Effector memory CD4-positive, alpha-beta T cell (primary cell): Measurements from ENCODE around the gene BPIFB2.

Experiments used
- DNase-seq, 3 donors: peaks; one replicate each; pipeline ENCODE4 v3.0.0-alpha.2; 2020
- H3K27ac ChIP-seq: 2 replicates; pipeline ENCODE4 v1.7.0; 2013; ENCODE audit warnings: mild to moderate bottlenecking, low read length, moderate library complexity; ENCODE audit not compliant: insufficient read depth, poor library complexity, severe bottlenecking
- H3K27me3 ChIP-seq: replicated peaks from 2 replicates; pipeline ENCODE4 v1.7.0; 2013; ENCODE audit warnings: mild to moderate bottlenecking, low read length; ENCODE audit not compliant: insufficient read depth, control insufficient read depth, poor library complexity, severe bottlenecking
- H3K36me3 ChIP-seq: 2 replicates; pipeline ENCODE4 v1.7.0; 2013; ENCODE audit warnings: mild to moderate bottlenecking, low read length, moderate library complexity; ENCODE audit not compliant: control insufficient read depth, insufficient read depth
- H3K4me1 ChIP-seq: 2 replicates; pipeline ENCODE4 v1.7.0; 2013; ENCODE audit warnings: low read length, mild to moderate bottlenecking; ENCODE audit not compliant: control insufficient read depth, insufficient read depth, poor library complexity, severe bottlenecking
- H3K4me3 ChIP-seq: 2 replicates; pipeline ENCODE4 v1.7.0; 2013; ENCODE audit warnings: low read length, low read depth, mild to moderate bottlenecking; ENCODE audit not compliant: insufficient read depth, poor library complexity, severe bottlenecking
- H3K9me3 ChIP-seq: 2 replicates; pipeline ENCODE4 v1.7.0; 2013; ENCODE audit warnings: mild to moderate bottlenecking, low read length, moderate library complexity; ENCODE audit not compliant: control insufficient read depth

Gene BPIFB2

DNA sequence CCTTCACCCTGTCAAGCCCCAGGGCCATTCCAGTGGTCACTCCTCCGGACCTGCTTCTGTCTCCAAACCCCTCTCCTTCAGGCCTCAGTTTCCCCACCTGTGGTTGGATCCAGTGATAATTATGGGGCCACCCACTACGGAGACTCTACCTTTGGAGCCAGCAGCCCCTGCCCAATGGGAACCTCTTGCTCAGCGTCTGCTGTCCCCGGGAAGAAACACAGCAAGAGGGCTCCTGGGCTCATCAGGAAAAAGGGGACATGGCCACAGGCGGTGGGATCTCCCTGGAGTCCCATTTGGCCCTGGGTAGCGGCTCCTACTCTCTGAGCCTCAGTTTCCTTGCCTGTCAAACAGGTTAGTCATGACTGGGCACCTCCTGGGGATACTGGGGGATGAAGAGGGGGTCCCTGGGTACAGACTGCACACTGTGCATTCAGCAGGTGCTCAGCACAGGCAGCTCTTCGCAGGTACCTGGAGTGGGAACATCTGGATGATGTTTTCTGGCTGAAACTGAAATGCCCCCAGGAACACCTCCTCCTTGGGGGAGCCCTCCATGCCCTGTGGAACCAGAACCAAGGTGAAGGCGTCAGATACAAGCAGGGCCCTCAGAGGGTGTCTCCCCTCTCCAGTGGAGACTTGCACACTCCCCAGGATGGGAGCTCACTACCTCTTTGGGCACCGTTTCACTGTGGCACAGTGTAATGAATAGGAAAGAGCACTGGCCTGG, 22.7 kb upstream of the BPIFB2 start:
- no peak for DNase-seq
- Histone ChIP-seq H3K4me3 (no peak overlapping the region), H3K4me1 (no peaks in the 10 kb centered on the region)

DNA sequence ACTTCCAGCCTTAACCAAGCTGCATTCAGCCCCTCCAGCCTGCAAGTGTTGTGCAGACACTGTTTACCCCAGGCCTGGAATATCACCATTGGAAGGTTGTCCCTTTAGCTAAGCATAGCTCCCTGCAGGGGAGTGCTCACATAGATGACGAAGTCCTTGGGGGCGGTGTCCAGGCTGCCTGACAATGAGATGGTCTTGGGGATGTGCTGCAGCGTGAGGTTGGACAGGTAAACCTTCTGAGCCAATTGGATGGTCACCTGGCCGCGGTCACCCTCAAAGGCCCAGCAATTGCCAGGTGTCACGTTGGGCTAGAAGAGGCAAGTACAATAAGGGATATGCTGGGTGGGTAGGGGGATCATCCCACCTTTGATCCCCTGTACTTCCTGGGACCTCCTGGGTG, 21.9 kb upstream of the BPIFB2 start:
- Histone ChIP-seq H3K27ac (no peak overlapping the region), H3K36me3 (no peaks in the 10 kb centered on the region), H3K4me1 (no peaks in the 10 kb centered on the region), H3K9me3 (no peaks in the 10 kb centered on the region), H3K4me3 (no peak overlapping the region), H3K27me3 (no peaks in the 10 kb centered on the region)
- DNase-seq = no peak

More for the DNA sequence above, 22.7 kb upstream of the BPIFB2 start:
- H3K27ac ChIP-seq = no peak overlapping the region
- no peaks in the 10 kb centered on the region for H3K36me3 ChIP-seq
- no peaks in the 10 kb centered on the region for H3K9me3 ChIP-seq
- H3K27me3 ChIP-seq = no peaks in the 10 kb centered on the region

DNA sequence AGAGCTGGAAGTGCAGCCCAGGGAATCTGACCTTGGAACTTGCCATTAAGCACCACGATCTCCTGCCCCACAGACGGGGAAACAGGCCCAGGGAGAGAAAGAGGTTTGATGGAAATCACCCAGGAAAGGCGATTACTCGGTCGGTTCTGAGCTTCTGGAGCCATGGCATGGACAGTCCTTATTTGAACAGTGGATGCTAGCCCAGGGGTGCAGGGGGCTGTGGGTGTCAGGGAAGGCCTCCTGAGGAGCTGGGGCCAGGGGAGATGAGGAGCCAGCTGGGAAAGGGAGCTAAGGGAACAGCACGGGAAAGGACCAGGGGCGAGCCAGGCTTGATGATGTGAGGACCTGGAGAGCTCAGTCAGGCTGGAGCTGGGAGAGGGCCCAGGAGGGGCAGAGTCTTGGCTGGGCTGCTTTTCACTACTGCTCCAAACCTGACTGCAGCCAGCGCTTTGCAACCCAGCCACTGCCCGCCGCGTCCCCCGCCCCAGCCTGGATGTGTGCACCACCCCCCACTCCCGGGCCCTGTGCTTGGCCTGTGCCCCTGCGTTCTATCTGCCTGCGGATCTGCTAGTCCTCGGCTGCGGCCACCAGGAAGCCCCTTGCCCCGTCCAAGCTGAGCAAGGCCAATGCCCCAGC, 21.1 kb upstream of the BPIFB2 start:
- Histone ChIP-seq H3K36me3 (no peaks in the 10 kb centered on the region), H3K4me3 (no peak overlapping the region), H3K4me1 (no peaks in the 10 kb centered on the region), H3K9me3 (no peaks in the 10 kb centered on the region), H3K27me3 (no peaks in the 10 kb centered on the region), H3K27ac (no peak overlapping the region)
- no peak for DNase-seq

DNA sequence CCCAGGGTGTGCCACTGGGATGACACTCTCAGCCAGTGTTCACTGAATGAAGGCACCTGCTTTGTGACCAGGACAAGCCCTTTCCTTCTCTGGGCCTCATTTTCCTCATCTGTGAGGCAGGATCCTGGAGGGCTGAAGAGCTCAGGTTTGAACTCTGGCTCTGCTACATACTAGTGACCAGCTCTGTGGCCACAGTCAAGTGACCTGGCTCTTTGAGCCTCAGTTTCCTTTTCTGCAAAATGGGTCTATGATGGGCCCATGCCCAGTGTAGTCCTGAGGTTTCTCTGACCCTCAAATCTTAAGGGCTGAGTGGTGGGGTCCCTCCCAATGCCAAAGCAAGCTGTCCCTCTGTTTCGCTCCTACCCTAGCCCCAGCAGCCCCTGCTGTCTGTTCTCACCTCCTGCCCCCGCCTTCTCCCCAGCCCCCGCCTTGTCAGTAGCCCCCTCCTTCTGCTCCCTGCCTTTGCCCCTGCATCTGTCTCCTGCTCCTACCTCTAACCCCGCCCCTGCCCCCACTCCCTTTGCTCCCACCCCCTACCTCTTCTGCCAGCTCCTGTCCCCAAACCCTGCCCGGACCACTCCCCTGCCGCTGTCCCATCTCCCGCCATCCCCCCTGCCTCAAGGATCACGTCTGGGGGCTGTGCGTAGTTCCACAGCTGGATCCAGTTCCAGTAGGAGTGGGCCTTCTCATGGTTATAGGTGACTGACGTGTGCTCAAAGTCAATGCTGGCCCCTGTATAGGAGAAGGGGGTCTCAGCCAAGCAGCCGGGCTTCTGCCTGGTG, 20.3 kb upstream of the BPIFB2 start:
- no peaks in the 10 kb centered on the region for H3K27me3 ChIP-seq
- no peaks in the 10 kb centered on the region for H3K36me3 ChIP-seq
- H3K27ac ChIP-seq = no peak overlapping the region
- H3K4me3 ChIP-seq = no peak overlapping the region
- no peaks in the 10 kb centered on the region for H3K9me3 ChIP-seq
- H3K4me1 ChIP-seq = no peaks in the 10 kb centered on the region
- no peak for DNase-seq

DNA sequence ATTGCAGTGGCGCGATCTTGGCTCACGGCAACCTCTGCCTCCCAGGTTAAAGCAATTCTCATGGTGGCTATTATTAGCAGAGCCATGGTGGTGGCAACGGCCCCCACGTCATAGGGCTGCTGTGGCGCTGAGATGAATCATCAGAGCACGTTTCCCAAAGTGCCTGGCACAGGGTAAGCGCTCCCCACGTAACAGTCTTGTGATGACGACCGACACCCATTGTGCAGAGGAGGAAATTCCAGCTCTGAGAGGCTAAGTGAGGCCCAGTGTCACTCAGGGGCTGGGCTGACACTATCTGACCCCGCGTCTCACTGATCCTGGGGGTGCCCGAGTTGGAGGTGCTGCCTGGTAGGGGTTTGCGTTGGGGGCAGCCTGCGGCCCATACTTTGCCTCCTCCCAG, 19.5 kb upstream of the BPIFB2 start:
- Histone ChIP-seq H3K4me3 (no peak overlapping the region), H3K27me3 (no peaks in the 10 kb centered on the region), H3K27ac (no peak overlapping the region), H3K36me3 (no peaks in the 10 kb centered on the region), H3K4me1 (no peaks in the 10 kb centered on the region), H3K9me3 (no peaks in the 10 kb centered on the region)
- no peak for DNase-seq

DNA sequence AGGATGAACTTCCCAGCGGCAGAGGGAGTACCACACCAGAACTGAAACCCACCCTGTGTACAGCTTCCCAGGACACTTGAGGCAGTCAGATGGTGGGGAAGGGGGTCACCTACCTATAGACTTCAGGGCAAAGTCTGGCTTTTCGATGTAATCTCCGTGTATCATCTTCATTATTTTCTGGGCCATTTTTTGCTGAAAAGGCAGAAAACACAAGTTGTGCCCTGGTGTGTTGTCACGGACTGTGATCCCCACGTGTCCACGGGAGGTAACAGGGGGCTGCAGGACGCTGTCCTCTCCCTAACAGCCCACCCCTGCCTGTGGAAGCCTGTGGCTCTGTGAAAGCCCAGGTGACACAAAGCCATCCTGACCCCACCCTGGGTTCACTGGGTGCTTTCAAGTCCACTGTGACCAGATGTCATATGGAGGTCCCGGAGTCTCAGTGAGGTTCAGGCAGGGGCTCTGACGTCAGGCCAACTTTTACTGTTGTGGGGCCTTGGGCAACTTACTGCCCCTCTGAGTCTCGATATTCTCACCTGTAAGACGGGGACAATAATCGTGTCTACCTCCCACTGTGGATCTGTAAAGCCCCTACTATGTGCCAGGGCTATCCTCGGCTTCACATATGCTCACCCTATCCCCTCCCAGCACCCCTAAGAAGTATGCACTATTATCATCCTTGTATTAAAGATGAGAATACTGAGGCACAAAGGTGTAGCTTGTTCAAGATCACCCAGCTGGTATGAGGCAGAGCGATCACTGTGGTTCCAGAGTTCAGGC, 17.8 kb upstream of the BPIFB2 start:
- Histone ChIP-seq H3K36me3 (no peaks in the 10 kb centered on the region), H3K9me3 (no peaks in the 10 kb centered on the region), H3K27me3 (no peaks in the 10 kb centered on the region), H3K4me1 (no peaks in the 10 kb centered on the region), H3K4me3 (no peak overlapping the region), H3K27ac (no peak overlapping the region)
- DNase-seq = no peak

DNA sequence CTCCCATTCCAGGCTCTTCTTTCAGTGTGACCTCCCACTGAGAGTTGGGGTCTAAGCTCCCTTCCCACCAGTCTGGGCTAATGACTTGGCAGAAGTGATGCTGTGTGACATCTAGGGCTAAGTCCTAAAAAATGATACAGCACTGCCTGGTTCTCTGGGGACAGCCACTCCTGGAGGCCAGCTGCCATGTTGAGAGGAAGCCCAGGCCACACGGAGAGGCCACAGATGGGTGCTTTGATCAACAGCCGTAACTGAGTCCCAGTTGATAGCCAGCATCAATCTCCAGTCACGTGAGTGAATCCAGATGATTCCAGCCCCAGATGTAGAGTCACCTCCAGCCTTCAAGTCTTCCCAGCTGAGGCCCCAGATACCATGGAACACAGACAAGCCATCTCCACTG, 17.1 kb upstream of the BPIFB2 start:
- Histone ChIP-seq H3K27ac (no peak overlapping the region), H3K4me3 (no peak overlapping the region), H3K36me3 (no peaks in the 10 kb centered on the region), H3K27me3 (no peaks in the 10 kb centered on the region), H3K4me1 (no peaks in the 10 kb centered on the region), H3K9me3 (no peaks in the 10 kb centered on the region)
- no peak for DNase-seq

DNA sequence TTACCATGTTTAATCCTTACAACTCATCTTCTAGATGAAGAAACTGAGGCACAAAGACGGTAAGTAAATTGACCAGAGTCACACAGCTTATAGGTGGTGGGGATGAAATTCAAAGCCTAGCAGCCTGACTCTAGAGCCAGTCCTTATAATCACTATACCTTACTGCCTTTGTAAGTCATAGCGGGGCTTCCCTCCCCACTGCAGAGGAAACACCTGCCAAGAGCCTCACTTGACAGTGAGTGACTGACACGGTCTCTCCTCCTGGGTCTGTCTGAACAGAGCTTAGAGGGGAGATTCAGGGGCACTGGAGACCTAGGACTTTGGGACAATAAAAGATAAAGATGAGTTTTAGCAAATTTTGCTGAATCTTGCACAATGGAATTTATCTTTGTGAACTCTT, 16.1 kb upstream of the BPIFB2 start:
- Histone ChIP-seq H3K27ac (no peak overlapping the region), H3K27me3 (no peaks in the 10 kb centered on the region), H3K4me3 (no peak overlapping the region), H3K36me3 (no peaks in the 10 kb centered on the region), H3K4me1 (no peaks in the 10 kb centered on the region), H3K9me3 (no peaks in the 10 kb centered on the region)
- DNase-seq = no peak

DNA sequence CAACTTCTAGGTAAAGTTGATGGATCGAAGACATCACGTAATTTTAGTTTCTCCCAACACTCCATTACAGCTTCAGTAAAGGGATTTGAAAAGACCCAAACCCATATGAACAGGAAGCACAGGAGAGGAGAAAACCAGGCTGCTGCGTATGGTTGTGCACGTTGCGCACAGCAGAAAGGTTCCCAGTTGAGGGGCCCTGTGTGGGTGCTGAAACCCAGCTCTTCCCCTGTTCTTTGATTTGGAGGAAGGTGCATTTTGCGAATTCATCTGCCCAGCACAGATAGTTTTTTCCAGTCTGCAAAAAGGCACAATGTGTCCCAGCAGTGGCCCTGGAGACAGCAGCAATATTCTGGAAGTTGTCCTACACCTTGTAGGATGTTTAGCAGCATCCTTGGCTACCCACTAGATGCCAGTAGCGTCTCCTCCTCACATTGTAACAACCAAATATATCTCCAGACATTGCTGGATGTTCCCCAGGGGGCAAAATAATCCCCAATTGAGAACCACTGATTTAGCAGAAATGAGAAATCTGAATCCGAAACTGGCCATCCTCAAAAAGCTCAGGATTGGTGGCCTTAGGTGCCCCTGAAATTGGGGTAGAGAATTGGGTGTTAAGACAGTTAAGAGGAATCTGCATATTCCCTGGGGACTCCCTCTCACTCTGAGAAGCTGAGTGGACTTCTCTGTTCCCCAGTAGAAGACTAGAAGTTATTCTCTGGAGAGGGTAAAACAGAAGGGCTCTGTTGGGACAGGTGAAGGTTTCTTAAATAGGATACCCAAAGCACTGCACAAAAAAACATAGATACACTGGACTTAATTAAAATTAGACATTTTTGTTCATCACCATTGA, 15.5 kb upstream of the BPIFB2 start:
- Histone ChIP-seq H3K4me3 (no peak overlapping the region), H3K36me3 (no peaks in the 10 kb centered on the region), H3K4me1 (no peaks in the 10 kb centered on the region), H3K27me3 (no peaks in the 10 kb centered on the region), H3K9me3 (no peaks in the 10 kb centered on the region), H3K27ac (no peak overlapping the region)
- DNase-seq = no peak
